Measurements from ENCODE around the gene LRMDA.

The LRMDA gene

DNA sequence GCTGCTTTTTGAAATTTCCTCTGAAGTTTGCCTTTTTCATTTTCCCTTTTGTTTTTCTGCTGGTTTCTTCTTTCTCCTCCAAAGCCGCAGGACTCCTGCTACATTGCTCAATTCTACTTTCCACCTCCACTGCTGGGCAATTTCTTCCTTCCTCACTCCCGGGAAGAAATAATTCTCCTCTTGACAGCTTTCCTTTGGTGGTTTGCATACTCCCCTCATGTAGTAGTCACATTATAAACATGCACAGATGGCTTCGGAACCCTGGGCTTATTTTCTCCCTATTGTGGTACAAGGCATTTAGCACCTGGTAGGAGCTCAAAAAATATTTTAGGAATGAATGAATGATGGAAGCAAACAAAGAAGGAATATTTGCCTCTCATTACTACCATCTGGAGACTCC lies 977.2 kb downstream of the LRMDA start:
- no peak overlapping the region for H3K4me3 ChIP-seq (ENCODE audit: low read depth, low read length)
- no peak overlapping the region for H3K27ac ChIP-seq
- no peak for DNase-seq
- TF ChIP-seq, protein P1, sequence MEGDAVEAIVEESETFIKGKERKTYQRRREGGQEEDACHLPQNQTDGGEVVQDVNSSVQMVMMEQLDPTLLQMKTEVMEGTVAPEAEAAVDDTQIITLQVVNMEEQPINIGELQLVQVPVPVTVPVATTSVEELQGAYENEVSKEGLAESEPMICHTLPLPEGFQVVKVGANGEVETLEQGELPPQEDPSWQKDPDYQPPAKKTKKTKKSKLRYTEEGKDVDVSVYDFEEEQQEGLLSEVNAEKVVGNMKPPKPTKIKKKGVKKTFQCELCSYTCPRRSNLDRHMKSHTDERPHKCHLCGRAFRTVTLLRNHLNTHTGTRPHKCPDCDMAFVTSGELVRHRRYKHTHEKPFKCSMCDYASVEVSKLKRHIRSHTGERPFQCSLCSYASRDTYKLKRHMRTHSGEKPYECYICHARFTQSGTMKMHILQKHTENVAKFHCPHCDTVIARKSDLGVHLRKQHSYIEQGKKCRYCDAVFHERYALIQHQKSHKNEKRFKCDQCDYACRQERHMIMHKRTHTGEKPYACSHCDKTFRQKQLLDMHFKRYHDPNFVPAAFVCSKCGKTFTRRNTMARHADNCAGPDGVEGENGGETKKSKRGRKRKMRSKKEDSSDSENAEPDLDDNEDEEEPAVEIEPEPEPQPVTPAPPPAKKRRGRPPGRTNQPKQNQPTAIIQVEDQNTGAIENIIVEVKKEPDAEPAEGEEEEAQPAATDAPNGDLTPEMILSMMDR (IDR thresholded peaks at IDR 0.05; ENCODE audit: low read depth, low read length): no peak
- no peaks in the 10 kb centered on the region for H3K27me3 ChIP-seq (ENCODE audit: insufficient read depth, low read depth, severe bottlenecking)
- H3K9me3 ChIP-seq (ENCODE audit: severe bottlenecking): peaks cover 7% of the 10 kb centered on the region
- no peaks in the 10 kb centered on the region for H3K36me3 ChIP-seq

DNA sequence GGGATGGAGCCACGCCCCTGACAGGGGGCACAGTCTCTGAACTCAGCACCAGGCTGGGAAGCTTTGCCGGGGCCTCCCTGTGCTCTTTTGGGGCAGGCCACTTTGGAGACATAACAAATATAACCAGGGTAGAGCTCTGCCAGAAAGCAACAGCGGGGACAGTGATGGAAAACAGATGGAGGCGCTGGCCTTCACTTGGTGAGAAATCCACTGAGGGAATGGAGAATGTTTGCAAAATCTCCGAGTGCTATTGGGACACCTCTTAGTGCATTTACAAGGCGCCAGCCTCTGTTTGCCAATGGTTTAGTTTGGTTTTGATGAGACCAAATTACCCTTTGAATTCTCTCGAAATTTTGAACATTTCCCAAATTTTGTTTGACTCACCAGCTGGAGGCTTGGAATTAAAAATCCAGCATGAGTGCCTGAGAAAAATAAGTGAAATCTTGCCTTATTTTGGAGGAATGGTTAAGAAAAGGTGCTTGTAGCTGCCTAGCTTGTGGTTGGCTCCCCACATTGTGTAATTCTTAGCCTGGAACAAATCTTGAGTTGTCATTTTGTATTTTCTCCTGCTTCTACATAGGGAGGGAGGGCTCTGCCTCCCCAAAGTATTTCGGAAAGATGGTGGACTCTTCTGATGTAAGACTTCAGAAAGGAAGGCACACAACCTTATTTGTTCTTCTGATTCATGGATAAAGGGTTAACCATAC lies 980.5 kb downstream of the LRMDA start:
- no peaks in the 10 kb centered on the region for H3K9me3 ChIP-seq (ENCODE audit: severe bottlenecking)
- H3K27me3 ChIP-seq (ENCODE audit: insufficient read depth, low read depth, severe bottlenecking): no peaks in the 10 kb centered on the region
- TF ChIP-seq, protein P1 (IDR thresholded peaks at IDR 0.05; ENCODE audit: low read depth, low read length): no peak
- no peak for DNase-seq
- no peaks in the 10 kb centered on the region for H3K36me3 ChIP-seq
- no peak overlapping the region for H3K27ac ChIP-seq
- H3K4me3 ChIP-seq (ENCODE audit: low read depth, low read length): no peak overlapping the region

DNA sequence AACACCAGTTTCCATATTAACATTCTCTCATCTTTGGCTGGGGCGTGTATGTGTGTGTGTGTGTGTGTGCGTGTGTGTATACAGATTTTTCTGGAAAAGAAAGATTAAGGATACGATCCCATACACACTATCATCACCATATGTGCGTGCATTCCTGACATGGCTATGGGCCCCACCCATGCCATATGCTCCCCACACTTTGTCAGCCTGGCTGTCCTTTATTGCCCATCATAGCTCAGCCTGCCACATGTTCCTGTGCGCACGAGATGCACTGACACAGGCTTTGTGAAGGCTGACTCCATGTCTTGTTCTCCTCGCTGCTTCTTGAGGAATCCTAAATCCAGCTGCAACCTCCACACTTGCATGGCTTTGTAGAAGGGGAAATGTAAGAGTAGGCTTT lies 984.1 kb downstream of the LRMDA start:
- H3K27ac ChIP-seq: no peak overlapping the region
- DNase-seq: no peak
- TF ChIP-seq, protein P1 (IDR thresholded peaks at IDR 0.05; ENCODE audit: low read depth, low read length): no peak
- no peaks in the 10 kb centered on the region for H3K27me3 ChIP-seq (ENCODE audit: insufficient read depth, low read depth, severe bottlenecking)
- no peaks in the 10 kb centered on the region for H3K36me3 ChIP-seq
- no peak overlapping the region for H3K4me3 ChIP-seq (ENCODE audit: low read depth, low read length)
- no peaks in the 10 kb centered on the region for H3K9me3 ChIP-seq (ENCODE audit: severe bottlenecking)

DNA sequence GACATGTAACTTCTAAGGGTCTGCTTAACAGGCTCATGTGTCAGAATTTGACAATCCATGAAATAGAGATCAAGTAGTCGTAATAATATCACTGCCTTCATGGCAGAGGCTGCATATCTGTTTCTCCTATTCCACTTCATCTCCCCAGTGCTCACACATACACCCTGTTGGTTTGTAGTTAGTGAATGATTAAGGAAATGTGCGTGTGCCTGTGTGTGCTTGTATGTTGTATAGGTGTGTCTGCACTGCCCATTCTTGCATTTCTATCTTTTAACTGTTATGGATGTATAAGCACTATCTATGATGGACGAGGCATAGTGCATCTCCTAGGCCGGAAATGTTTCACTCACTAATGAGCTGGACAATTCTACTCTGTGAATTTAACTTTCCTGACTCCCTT lies 985.2 kb downstream of the LRMDA start:
- DNase-seq: no peak
- H3K4me3 ChIP-seq (ENCODE audit: low read depth, low read length): no peak overlapping the region
- H3K27me3 ChIP-seq (ENCODE audit: insufficient read depth, low read depth, severe bottlenecking): no peaks in the 10 kb centered on the region
- TF ChIP-seq, protein P1 (IDR thresholded peaks at IDR 0.05; ENCODE audit: low read depth, low read length): no peak
- no peak overlapping the region for H3K27ac ChIP-seq
- H3K36me3 ChIP-seq: no peaks in the 10 kb centered on the region
- no peaks in the 10 kb centered on the region for H3K9me3 ChIP-seq (ENCODE audit: severe bottlenecking)

DNA sequence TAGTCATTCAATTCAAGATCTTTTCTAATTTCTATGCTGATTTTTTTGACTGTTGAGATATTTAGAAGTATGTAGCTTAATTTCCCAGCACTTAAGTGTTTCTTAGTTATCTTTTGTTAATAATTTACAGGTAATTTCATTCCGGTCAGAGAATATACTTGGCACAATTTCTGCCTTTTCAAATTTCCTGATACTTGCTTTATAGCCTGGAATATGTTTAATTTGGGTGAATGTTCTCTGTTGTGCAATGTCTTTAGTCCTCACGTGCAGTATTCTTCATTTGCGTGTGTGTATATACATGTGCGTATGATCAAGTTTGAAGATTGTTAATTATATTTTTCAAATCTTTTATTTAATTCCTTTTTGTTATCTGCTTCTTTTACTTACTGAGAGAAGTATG lies 989.3 kb downstream of the LRMDA start:
- no peak overlapping the region for H3K4me3 ChIP-seq (ENCODE audit: low read depth, low read length)
- no peaks in the 10 kb centered on the region for H3K36me3 ChIP-seq
- TF ChIP-seq, protein P1 (IDR thresholded peaks at IDR 0.05; ENCODE audit: low read depth, low read length): no peak
- no peaks in the 10 kb centered on the region for H3K27me3 ChIP-seq (ENCODE audit: insufficient read depth, low read depth, severe bottlenecking)
- no peak for DNase-seq
- no peaks in the 10 kb centered on the region for H3K9me3 ChIP-seq (ENCODE audit: severe bottlenecking)
- no peak overlapping the region for H3K27ac ChIP-seq

DNA sequence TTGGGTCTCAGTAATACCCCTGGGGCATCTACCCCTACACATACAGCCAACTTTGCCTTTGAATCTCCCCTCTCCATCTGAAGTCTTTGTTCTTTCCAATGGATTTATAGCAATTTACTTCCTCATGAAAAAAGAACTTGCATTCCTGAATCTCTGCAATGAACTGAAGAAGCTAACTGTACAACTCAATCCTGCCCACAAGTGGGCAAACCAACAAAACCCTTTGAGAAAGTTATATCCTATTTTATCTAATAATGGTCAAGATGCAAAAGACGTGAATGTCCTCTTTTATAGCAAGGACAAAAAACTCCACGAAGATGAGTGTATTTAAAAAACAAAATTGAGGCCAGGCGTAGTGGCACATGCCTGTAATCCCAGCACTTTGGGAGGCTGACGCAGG lies 991.3 kb downstream of the LRMDA start:
- H3K36me3 ChIP-seq: no peaks in the 10 kb centered on the region
- DNase-seq: no peak
- no peak overlapping the region for H3K4me3 ChIP-seq (ENCODE audit: low read depth, low read length)
- no peaks in the 10 kb centered on the region for H3K9me3 ChIP-seq (ENCODE audit: severe bottlenecking)
- TF ChIP-seq, protein P1 (IDR thresholded peaks at IDR 0.05; ENCODE audit: low read depth, low read length): no peak
- H3K27ac ChIP-seq: no peak overlapping the region
- H3K27me3 ChIP-seq (ENCODE audit: insufficient read depth, low read depth, severe bottlenecking): no peaks in the 10 kb centered on the region

Data from WERI-Rb-1 (cell line).